KMS-11 (cell line): ENCODE data around the gene BACE2.
"Not testable (repeated sequence)": the region's sequence is repeated elsewhere in the genome, so short reads cannot be mapped to it uniquely, and the experiment has no call there.

ENCODE experiments used
- H2AFZ ChIP-seq: fragments of 200-600 bp; sonication (generic); 2 replicates; pipeline ENCODE4 v1.6.1; 2016; ENCODE audit warnings: antibody characterized with exemption, mixed run types, low read depth
- H3K27ac ChIP-seq: fragments of 200-600 bp; sonication (generic); 2 replicates; pipeline ENCODE4 v1.6.1; 2016; ENCODE audit warnings: mild to moderate bottlenecking, mixed run types
- H3K27me3 ChIP-seq: fragments of 200-600 bp; sonication (generic); 2 replicates; pipeline ENCODE4 v1.6.1; 2017; ENCODE audit warnings: mild to moderate bottlenecking, low read depth, mixed run types, moderate library complexity; ENCODE audit not compliant: insufficient read depth
- H3K36me3 ChIP-seq: fragments of 200-600 bp; sonication (generic); 2 replicates; pipeline ENCODE4 v1.6.1; 2017; ENCODE audit warnings: mild to moderate bottlenecking, mixed run types; ENCODE audit not compliant: insufficient read depth
- H3K4me1 ChIP-seq: fragments of 200-600 bp; sonication (generic); 2 replicates; pipeline ENCODE4 v1.6.1; 2016; ENCODE audit warnings: mild to moderate bottlenecking, low read depth, mixed run types; ENCODE audit not compliant: poor library complexity, severe bottlenecking
- H3K4me2 ChIP-seq: fragments of 200-600 bp; sonication (generic); 2 replicates; pipeline ENCODE4 v1.7.0; 2016; ENCODE audit warnings: mild to moderate bottlenecking, mixed run types
- H3K4me3 ChIP-seq: fragments of 200-600 bp; sonication (generic); IDR thresholded peaks from 2 replicates; pipeline ENCODE4 v1.6.1; 2017; ENCODE audit warnings: low read depth, low read length, mixed read lengths; ENCODE audit not compliant: insufficient read depth
- H3K79me2 ChIP-seq: fragments of 200-600 bp; sonication (generic); 2 replicates; pipeline ENCODE4 v1.6.1; 2016; ENCODE audit warnings: low read depth, mixed run types; ENCODE audit not compliant: insufficient read depth
- H3K9ac ChIP-seq: fragments of 200-600 bp; sonication (generic); 2 replicates; pipeline ENCODE4 v1.6.1; 2016; ENCODE audit warnings: mild to moderate bottlenecking, mixed run types
- H4K20me1 ChIP-seq: fragments of 200-600 bp; sonication (generic); 2 replicates; pipeline ENCODE4 v1.6.1; 2016; ENCODE audit warnings: mild to moderate bottlenecking, mixed run types; ENCODE audit not compliant: insufficient read depth
- TF ChIP-seq, protein P1 (sequence below): fragments of 200-600 bp; sonication (generic); conservative IDR thresholded peaks from 2 replicates; pipeline ENCODE4 v1.6.1; 2017; ENCODE audit warnings: low read depth, mild to moderate bottlenecking, antibody characterized with exemption, low read length, moderate library complexity, mixed read lengths

BACE2 gene

DNA sequence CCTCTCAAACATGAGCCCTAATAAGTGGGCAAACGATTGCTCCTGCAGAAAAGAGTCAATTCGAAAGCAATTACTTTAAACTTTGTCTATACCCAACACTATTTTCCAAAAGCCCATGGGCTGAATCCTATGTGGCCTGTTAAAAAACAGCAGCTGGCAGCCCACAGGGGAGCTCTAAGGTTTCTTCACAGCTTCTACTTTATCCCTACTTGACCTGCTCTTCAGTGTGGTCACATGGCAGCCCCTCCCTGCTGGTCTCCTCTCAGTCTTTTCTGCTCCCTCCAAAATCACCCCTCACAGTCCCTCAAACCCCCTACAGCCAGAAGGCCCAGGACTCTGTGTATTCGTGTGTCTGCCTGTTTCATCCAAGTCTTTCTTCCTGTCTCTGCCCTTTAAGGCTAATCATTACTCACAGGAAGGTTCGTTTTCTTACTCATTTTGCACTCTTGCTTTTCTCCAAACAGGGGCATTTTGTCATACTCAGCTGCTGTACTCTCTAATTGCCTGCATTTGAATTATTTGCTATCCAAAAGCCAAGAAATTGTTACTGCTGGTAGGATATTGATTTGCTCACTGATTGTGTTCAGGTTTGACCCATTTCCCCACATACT, 86.2 kb downstream of the BACE2 start:
- Histone ChIP-seq H3K4me2 (no peak overlapping the region), H3K36me3 (no peaks in the 10 kb centered on the region), H3K9ac (no peak overlapping the region), H3K27me3 (no peaks in the 10 kb centered on the region), H3K4me1 (no peaks in the 10 kb centered on the region), H3K4me3 (no peak overlapping the region), H3K79me2 (no peaks in the 10 kb centered on the region), H3K27ac (no peak overlapping the region), H2AFZ (no peak overlapping the region), H4K20me1 (no peaks in the 10 kb centered on the region)
- TF ChIP-seq, protein P1, sequence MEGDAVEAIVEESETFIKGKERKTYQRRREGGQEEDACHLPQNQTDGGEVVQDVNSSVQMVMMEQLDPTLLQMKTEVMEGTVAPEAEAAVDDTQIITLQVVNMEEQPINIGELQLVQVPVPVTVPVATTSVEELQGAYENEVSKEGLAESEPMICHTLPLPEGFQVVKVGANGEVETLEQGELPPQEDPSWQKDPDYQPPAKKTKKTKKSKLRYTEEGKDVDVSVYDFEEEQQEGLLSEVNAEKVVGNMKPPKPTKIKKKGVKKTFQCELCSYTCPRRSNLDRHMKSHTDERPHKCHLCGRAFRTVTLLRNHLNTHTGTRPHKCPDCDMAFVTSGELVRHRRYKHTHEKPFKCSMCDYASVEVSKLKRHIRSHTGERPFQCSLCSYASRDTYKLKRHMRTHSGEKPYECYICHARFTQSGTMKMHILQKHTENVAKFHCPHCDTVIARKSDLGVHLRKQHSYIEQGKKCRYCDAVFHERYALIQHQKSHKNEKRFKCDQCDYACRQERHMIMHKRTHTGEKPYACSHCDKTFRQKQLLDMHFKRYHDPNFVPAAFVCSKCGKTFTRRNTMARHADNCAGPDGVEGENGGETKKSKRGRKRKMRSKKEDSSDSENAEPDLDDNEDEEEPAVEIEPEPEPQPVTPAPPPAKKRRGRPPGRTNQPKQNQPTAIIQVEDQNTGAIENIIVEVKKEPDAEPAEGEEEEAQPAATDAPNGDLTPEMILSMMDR: no peak

DNA sequence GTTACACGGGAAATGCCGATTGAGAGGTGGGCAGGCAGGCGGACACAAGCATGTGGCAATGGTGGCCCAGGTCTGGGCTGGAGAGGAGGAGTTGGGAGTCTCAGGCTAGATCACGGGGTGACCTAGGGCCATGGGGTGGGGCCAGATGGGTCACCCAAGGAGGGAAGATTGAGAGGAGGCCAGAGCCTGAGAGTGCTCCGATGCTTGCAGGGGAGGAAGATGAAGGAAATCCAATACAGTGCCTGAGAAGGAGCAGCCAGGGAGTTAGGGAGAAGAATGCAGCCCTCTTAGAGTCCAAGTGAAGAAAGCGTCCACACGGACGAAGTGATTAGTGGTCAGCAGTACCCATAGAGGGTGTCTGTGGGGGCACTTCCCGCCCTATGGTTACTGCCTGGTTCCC, 87.2 kb downstream of the BACE2 start:
- Histone ChIP-seq H3K4me1 (no peaks in the 10 kb centered on the region), H4K20me1 (no peaks in the 10 kb centered on the region), H3K27me3 (no peaks in the 10 kb centered on the region), H3K27ac (no peak overlapping the region), H3K9ac (no peak overlapping the region), H3K79me2 (no peaks in the 10 kb centered on the region), H3K4me2 (no peak overlapping the region), H3K36me3 (no peaks in the 10 kb centered on the region), H3K4me3 (no peak overlapping the region), H2AFZ (no peak overlapping the region)
- TF ChIP-seq, protein P1: no peak

DNA sequence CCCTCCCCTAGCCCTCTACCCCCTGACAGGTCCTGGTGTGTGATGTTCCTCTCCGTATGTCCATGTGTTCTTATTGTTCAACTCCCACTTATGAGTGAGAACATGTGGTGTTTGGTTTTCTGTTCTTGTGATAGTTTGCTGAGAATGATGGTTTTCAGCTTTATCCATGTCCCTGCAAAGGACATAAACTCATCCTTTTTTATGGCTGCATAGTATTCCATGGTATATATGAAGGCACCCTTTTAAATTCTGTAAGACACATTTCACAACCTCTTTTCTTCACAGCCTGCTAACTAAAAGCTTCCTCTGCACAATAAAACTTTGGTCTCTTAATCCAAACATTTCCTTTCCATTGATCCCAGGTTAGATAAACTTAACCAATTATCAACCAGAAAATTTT, 88.3 kb downstream of the BACE2 start:
- not testable (repeated sequence) for H3K27me3 ChIP-seq, H3K4me2 ChIP-seq, H3K4me3 ChIP-seq, H3K9ac ChIP-seq, H4K20me1 ChIP-seq, H3K79me2 ChIP-seq, H3K36me3 ChIP-seq, H3K27ac ChIP-seq, H2AFZ ChIP-seq, H3K4me1 ChIP-seq

DNA sequence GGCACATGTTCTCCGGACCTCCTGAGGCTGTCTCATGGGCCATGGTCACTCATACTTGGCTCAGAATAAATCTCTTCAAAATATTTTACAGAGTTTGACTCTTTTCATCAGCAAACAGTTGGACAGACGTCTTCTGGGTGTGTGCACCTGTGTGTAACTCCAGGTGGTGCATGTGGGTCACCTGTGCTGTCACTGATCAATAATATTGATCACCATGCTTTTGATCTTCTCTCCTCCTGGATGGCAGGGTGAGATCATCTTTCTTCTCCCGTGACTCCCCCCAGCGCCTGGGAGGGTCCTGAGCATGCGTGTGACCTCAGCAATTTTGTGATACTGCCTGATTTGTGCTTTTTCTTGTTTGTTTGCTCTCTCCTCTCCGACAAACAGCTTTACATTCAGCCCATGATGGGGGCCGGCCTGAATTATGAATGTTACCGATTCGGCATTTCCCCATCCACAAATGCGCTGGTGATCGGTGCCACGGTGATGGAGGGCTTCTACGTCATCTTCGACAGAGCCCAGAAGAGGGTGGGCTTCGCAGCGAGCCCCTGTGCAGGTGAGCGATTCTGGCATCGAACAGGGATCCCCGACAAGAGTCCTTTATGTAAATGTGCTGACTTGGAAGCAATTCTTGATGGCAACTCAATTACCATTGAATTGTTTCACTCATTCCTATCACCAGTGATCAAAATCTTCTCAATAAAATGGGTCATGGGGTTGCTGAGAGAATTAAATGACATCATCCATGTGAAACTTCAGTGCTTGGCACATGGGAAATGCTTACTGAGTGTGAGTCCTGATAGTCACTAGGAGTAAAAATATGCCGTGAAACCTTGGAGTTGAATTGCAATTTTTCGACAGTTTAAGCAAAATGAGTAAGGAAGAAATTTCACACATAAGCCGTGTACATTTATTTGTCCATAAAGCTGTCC, 89.1 kb downstream of the BACE2 start:
- Histone ChIP-seq H3K27ac (no peak overlapping the region), H3K9ac (no peak overlapping the region), H3K27me3 (no peaks in the 10 kb centered on the region), H3K36me3 (no peaks in the 10 kb centered on the region), H2AFZ (no peak overlapping the region), H3K4me1 (no peaks in the 10 kb centered on the region), H3K4me2 (no peak overlapping the region), H4K20me1 (no peaks in the 10 kb centered on the region), H3K4me3 (no peak overlapping the region), H3K79me2 (no peaks in the 10 kb centered on the region)
- TF ChIP-seq, protein P1: no peak

DNA sequence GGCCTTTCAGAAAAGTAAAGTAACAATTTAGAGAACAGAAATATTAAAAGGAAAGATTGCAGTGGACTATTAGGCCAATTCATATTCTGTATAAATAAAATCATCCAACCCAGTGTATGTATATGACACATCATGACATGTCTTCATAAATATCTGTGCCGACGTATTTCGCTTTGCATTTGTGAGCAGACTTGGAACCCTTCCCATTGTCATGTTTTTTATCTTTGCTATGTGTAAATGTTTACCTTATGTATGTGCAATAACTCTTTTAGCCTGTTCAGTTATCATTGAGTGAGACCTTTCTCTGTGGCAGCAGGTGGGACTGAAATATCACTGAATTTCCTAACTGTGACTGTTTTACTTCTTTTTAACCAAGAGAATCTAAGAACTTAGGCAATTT, 90.7 kb downstream of the BACE2 start:
- Histone ChIP-seq H4K20me1 (no peaks in the 10 kb centered on the region), H3K4me3 (no peak overlapping the region), H3K27me3 (no peaks in the 10 kb centered on the region), H3K4me1 (no peaks in the 10 kb centered on the region), H3K9ac (no peak overlapping the region), H3K4me2 (no peak overlapping the region), H3K79me2 (no peaks in the 10 kb centered on the region), H3K27ac (no peak overlapping the region), H3K36me3 (no peaks in the 10 kb centered on the region; the same call in 1 of the 2 replicates), H2AFZ (no peak overlapping the region)
- TF ChIP-seq, protein P1: no peak
